ENCODE measurements around the gene OOSP3. TPM values are rescaled to one million over a fixed set of nuclear protein-coding genes. Genes with fewer than 3 reads are reported as not detected.
A peak's percentile ranks its signal among the peaks of the same experiment; 100 is the strongest.
"Not testable (repeated sequence)": the region's sequence is repeated elsewhere in the genome, so short reads cannot be mapped to it uniquely, and the experiment has no call there.

Gene OOSP3, protein sequence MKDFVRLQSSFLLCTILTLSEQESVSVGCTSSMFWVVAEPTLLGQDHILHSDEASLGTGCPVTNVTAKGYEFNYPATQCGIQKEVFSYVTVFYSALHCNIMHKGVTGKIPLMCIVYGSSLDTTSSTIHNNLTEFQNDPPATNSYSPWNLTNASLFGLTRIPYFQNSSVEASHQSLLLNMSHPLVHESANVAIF
- not detected for total RNA-seq

DNA sequence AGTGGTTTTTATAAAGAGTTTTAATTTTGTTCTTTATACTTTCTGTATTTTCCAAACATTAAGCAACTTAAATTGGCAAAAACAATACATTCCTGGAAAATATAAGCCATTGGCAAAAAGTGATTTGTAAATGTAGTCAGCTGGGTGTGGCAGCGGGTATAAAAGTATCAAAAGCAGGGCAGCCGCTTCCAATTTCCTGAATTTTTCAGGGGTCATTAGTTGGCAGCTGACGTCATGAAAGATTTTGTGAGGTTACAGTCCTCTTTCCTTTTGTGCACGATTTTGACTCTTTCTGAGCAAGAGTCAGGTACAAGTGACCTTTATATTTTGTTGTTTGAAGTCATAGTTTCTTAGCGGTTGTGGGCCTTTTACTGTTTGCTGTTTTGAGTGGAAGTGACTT is at the start of gene OOSP3:
TSS of gene OOSP3 (plus strand) at position 208 of the 400 bp plus-strand sequence. CDS start at position 235, 27 bp downstream.
- no peaks in the 10 kb centered on the region for H3K4me1 Mint-ChIP-seq
- no peak within 1 kb of the TSS for H3K27ac Mint-ChIP-seq
- H3K9me3 Mint-ChIP-seq, result no peaks in the 10 kb centered on the region
- ATAC-seq (ENCODE audit: low read depth) (no peak), DNase-seq (no peak)
- H3K4me3 Mint-ChIP-seq, result no peak within 1 kb of the TSS
- POLR2A ChIA-PET, result no interaction called here
- H3K36me3 Mint-ChIP-seq, result no peaks in the 10 kb centered on the region
- peaks cover 12% of the 10 kb centered on the region for H3K27me3 Mint-ChIP-seq

GRCh38 chr11:59829358-59829757 is 49.2 kb upstream of the OOSP3 start:
- peaks cover 2% of the 10 kb centered on the region for H3K27me3 Mint-ChIP-seq
- H3K9me3 Mint-ChIP-seq, result no peaks in the 10 kb centered on the region
- no peak overlapping the region for H3K27ac Mint-ChIP-seq
- ATAC-seq (ENCODE audit: low read depth) (no peak), DNase-seq (no peak)
- peaks cover 3% of the 10 kb centered on the region for H3K4me1 Mint-ChIP-seq
- no peak overlapping the region for H3K4me3 Mint-ChIP-seq
- H3K36me3 Mint-ChIP-seq, result no peaks in the 10 kb centered on the region
- POLR2A ChIA-PET, result no interaction called here

- Mint-ChIP-seq H3K36me3 (no peaks in the 10 kb centered on the region), H3K4me3 (no peak overlapping the region), H3K27me3 (no peaks in the 10 kb centered on the region), H3K9me3 (no peaks in the 10 kb centered on the region), H3K27ac (no peak overlapping the region), H3K4me1 (peaks cover 3% of the 10 kb centered on the region)
- DNase-seq, result no peak
- POLR2A ChIA-PET, result no interaction called here
- ATAC-seq (ENCODE audit: low read depth), result no peak
Observed at GRCh38 chr11:59833602-59834001, 45.0 kb upstream of the OOSP3 start.

- Mint-ChIP-seq H3K27me3 (no peaks in the 10 kb centered on the region), H3K27ac (no peak overlapping the region), H3K4me1 (no peaks in the 10 kb centered on the region), H3K36me3 (no peaks in the 10 kb centered on the region), H3K9me3 (no peaks in the 10 kb centered on the region), H3K4me3 (no peak overlapping the region)
- ATAC-seq (ENCODE audit: low read depth), result no peak
- DNase-seq, result no peak
- POLR2A ChIA-PET, result no interaction called here
Observed at GRCh38 chr11:59839615-59840014, 39.0 kb upstream of the OOSP3 start.

GRCh38 chr11:59841514-59841913 is 37.1 kb upstream of the OOSP3 start:
- Mint-ChIP-seq H3K9me3 (no peaks in the 10 kb centered on the region), H3K4me1 (no peaks in the 10 kb centered on the region), H3K4me3 (no peak overlapping the region), H3K36me3 (no peaks in the 10 kb centered on the region), H3K27me3 (peaks cover 6% of the 10 kb centered on the region), H3K27ac (no peak overlapping the region)
- POLR2A ChIA-PET, result no interaction called here
- DNase-seq (no peak), ATAC-seq (ENCODE audit: low read depth) (no peak)

- Mint-ChIP-seq H3K27me3 (peaks cover 8% of the 10 kb centered on the region), H3K27ac (no peak overlapping the region), H3K4me1 (no peaks in the 10 kb centered on the region), H3K4me3 (no peak overlapping the region), H3K36me3 (no peaks in the 10 kb centered on the region), H3K9me3 (no peaks in the 10 kb centered on the region)
- DNase-seq (no peak), ATAC-seq (ENCODE audit: low read depth) (no peak)
- POLR2A ChIA-PET, result no interaction called here
Observed at GRCh38 chr11:59842316-59842715, 36.3 kb upstream of the OOSP3 start.

DNA sequence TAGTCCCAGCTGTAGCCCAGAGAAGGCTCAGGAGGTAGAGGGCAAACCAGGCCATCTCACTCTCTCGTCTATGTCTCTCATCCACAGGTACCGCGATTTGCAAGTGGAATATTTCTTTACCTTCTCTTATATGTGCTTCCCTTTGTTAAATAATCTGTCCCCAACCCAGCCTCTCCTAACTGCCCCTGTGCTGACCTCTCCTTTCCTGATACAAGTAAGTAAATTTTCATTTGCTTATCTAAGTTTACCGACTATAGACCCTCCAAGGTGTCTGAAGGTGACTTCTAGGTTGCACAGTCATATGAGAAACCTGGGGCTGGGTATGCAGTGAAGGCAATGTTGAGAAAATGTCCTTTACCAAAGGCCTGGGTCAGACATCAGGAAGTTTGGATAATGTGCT is 33.2 kb upstream of the OOSP3 start, which contains the start of gene CBLIF:
TSS of gene CBLIF (minus strand) at position 101 of the 400 bp plus-strand sequence. CDS start at position 55, 46 bp downstream.
- no peak for DNase-seq
- POLR2A ChIA-PET, result no interaction called here
- H3K4me1 Mint-ChIP-seq, result no peaks in the 10 kb centered on the region
- H3K27me3 Mint-ChIP-seq, result peaks cover 10% of the 10 kb centered on the region
- H3K9me3 Mint-ChIP-seq, result peaks cover 1% of the 10 kb centered on the region
- no peaks in the 10 kb centered on the region for H3K36me3 Mint-ChIP-seq
- ATAC-seq (ENCODE audit: low read depth), result no peak
- no peak within 1 kb of the TSS for H3K4me3 Mint-ChIP-seq
- no peak within 1 kb of the TSS for H3K27ac Mint-ChIP-seq

DNA sequence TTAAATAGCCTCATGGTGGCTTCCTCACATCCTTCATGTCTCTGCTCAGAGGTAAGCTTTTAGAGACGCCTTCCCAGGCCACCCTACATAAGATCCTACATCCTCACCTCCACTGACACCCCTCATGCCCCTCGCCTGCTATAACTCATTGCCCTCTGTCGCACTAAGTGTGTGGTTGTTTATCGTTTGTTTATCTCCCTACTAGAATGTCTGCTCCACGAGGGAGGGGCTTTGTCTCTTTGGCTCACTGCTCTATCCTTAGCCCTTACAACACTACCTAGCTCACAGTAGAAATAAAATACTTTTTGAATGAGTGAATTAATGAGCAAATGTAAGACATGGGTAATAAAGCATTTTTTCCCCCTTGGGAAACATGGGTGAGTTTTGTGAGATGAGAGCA is 32.0 kb upstream of the OOSP3 start:
- DNase-seq (no peak), ATAC-seq (ENCODE audit: low read depth) (no peak)
- H3K27ac Mint-ChIP-seq, result no peak overlapping the region
- POLR2A ChIA-PET, result no interaction called here
- H3K27me3 Mint-ChIP-seq, result peaks cover 10% of the 10 kb centered on the region
- no peak overlapping the region for H3K4me3 Mint-ChIP-seq
- H3K9me3 Mint-ChIP-seq, result peaks cover 3% of the 10 kb centered on the region
- no peaks in the 10 kb centered on the region for H3K36me3 Mint-ChIP-seq
- no peaks in the 10 kb centered on the region for H3K4me1 Mint-ChIP-seq

GRCh38 chr11:59847626-59848025 is 31.0 kb upstream of the OOSP3 start:
- POLR2A ChIA-PET, result no interaction called here
- peaks cover 10% of the 10 kb centered on the region for H3K27me3 Mint-ChIP-seq
- no peak overlapping the region for H3K27ac Mint-ChIP-seq
- no peaks in the 10 kb centered on the region for H3K4me1 Mint-ChIP-seq
- H3K36me3 Mint-ChIP-seq, result no peaks in the 10 kb centered on the region
- DNase-seq (no peak), ATAC-seq (ENCODE audit: low read depth) (no peak)
- H3K4me3 Mint-ChIP-seq, result no peak overlapping the region
- H3K9me3 Mint-ChIP-seq, result peaks cover 3% of the 10 kb centered on the region

DNA sequence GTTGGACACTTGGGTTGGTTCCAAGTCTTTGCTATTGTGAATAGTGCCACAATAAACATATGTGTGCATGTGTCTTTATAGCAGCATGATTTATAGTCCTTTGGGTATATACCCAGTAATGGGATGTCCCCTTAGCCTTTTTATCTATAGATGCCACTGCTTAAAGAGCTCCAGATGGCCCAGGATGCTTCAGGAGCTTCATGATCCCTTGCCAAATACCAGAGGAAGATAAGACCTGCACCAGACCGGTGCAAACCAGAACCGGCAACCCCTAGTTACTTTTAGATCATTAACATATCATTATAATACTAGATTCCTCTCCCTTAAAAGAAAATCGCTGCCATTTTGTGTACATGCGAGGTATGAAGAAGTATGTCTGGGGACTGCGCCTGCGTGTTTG is 30.1 kb upstream of the OOSP3 start:
- H3K9me3 Mint-ChIP-seq; H3K36me3 Mint-ChIP-seq; DNase-seq; H3K4me3 Mint-ChIP-seq; ATAC-seq (ENCODE audit: low read depth); POLR2A ChIA-PET; H3K27ac Mint-ChIP-seq; H3K4me1 Mint-ChIP-seq: not testable (repeated sequence)
- peaks cover 12% of the 10 kb centered on the region for H3K27me3 Mint-ChIP-seq

DNA sequence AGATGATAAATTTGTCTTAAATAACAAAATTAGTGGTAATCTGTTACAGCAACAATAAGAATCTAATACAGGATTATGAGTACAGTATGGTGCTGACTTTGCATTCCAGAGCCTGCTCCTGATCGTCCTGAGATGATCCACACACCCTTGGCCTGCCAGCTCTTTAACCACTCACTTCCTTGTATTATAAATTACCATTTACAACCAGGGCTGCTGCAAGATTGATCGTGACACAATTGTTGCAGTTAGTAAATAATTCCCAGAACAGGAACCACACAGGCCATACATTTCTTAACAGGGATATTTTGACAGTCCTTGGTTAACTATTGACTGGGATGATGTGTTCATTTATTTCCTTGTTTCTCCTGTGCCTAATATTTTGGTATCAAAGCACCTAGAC is 29.5 kb upstream of the OOSP3 start:
- H3K9me3 Mint-ChIP-seq, result peaks cover 3% of the 10 kb centered on the region
- DNase-seq, result no peak
- no peaks in the 10 kb centered on the region for H3K4me1 Mint-ChIP-seq
- H3K27me3 Mint-ChIP-seq, result peaks cover 13% of the 10 kb centered on the region
- H3K4me3 Mint-ChIP-seq, result no peak overlapping the region
- H3K27ac Mint-ChIP-seq, result peak overlapping the region; percentile 36
- ATAC-seq (ENCODE audit: low read depth), result no peak
- POLR2A ChIA-PET, result no interaction called here
- no peaks in the 10 kb centered on the region for H3K36me3 Mint-ChIP-seq

DNA sequence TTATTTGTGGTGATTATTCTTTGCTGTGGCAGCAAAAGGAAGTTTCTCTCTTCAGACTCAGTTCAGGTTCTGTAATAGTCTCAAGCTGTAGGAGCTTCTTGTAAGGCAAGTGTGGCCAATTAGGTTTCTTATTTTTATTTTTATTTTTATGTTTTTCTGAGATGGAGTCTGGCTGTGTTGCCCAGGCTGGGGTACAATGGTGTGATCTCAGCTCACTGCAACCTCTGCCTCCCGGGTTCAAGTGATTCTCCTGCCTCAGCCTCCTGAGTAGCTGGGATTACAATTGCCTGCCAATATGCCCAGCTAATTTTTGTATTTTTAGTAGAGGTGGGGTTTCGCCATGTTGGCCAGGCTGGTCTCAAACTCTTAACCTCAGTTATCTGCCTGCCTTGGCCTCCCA is 29.0 kb upstream of the OOSP3 start:
- Mint-ChIP-seq H3K27me3 (peaks cover 15% of the 10 kb centered on the region), H3K27ac (peak overlapping the region; percentile 36)
- DNase-seq; H3K36me3 Mint-ChIP-seq; H3K9me3 Mint-ChIP-seq; ATAC-seq (ENCODE audit: low read depth); POLR2A ChIA-PET; H3K4me1 Mint-ChIP-seq; H3K4me3 Mint-ChIP-seq: not testable (repeated sequence)

DNA sequence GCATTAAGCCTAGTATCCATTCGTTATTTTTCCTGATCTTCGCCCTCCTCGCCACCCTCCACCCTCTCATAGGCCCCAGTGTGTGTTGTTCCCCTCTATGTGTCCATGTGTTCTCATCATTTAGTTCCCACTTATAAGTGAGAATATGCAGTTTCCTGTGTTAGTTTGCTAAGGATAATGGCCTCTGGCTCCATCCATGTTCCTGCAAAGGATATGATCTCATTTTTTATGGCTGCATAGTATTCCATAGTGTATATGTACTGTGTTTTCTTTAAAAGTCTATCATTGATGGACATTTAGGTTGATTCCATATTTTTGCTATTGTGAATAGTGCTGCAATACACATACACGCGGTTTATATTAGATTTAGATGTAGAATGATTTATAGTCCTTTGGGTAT is 27.2 kb upstream of the OOSP3 start:
- H3K4me3 Mint-ChIP-seq; DNase-seq; POLR2A ChIA-PET; ATAC-seq (ENCODE audit: low read depth); H3K4me1 Mint-ChIP-seq; H3K27ac Mint-ChIP-seq; H3K36me3 Mint-ChIP-seq; H3K9me3 Mint-ChIP-seq: not testable (repeated sequence)
- H3K27me3 Mint-ChIP-seq, result peaks cover 13% of the 10 kb centered on the region

DNA sequence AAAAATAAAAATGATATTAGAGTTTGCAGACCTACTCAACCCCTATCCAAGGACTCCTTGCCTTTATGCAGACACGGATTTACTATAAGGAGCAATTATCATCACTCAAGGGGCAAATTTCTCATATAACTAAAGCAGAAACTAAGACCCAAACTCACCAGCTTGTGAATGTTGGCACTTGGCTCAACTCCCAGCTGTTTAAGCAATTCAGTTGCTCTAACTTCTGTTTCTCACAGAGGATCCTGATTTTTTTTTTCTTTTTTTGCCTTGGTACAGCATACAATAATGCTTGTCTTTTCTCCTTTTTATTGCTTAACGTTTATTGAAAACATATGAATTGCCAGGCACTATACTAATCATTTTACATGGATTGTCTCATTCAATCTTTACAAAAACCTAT is 23.7 kb upstream of the OOSP3 start:
- Mint-ChIP-seq H3K4me1 (peaks cover 10% of the 10 kb centered on the region), H3K27ac (no peak overlapping the region), H3K4me3 (no peak overlapping the region), H3K36me3 (no peaks in the 10 kb centered on the region), H3K9me3 (peaks cover 1% of the 10 kb centered on the region), H3K27me3 (peaks cover 8% of the 10 kb centered on the region)
- ATAC-seq (ENCODE audit: low read depth) (no peak), DNase-seq (no peak)
- POLR2A ChIA-PET, result no interaction called here

Measured in activated naive CD8-positive, alpha-beta T cell treated with anti-CD3 and anti-CD28 coated beads, Interleukin-2, amount 10 ng/mL, durations not matched to agents 7 days and 5 days (primary cell).